GM12878 (cell line): ENCODE results near the gene ZSCAN18. TPM values are rescaled to one million over a fixed set of nuclear protein-coding genes. Genes with fewer than 3 reads are reported as not detected.

Experiments
- ATAC-seq: fragments of 200-7000 bp; cut with Tn5 transposase; 3 replicates; pipeline ENCODE4 v1.9.1; 2020; ENCODE audit warnings: mild to moderate bottlenecking, moderate library complexity
- BruUV-seq: library from RNA; stranded (reverse); fragments of 400-500 nt; replicated peaks from 2 replicates; lab custom pipeline; 2021; lab: Mats Ljungman, UMichigan
- CTCF ChIA-PET: fragments of 300-600 bp; sonication (Branson Sonifier 250); formaldehyde crosslinking; extraction: SDS; loops from one replicate; lab custom pipeline; 2021; ENCODE audit warnings: inconsistent platforms; lab: Yijun Ruan, JAX
- POLR2A ChIA-PET: fragments of 350-600 bp; formaldehyde crosslinking; extraction: SDS; loops from one replicate; lab custom pipeline; 2021; ENCODE audit warnings: inconsistent platforms; lab: Charles Lee
- RAD21 ChIA-PET: fragments of 300-600 bp; sonication (Branson Sonifier 250); formaldehyde crosslinking; loops from one replicate; lab custom pipeline; 2023; ENCODE audit warnings: antibody characterized with exemption; ENCODE audit not compliant: unreplicated experiment; lab: Charles Lee
- SMC1A ChIA-PET: fragments of 300-600 bp; sonication (Branson Sonifier 250); formaldehyde crosslinking; loops from one replicate; lab custom pipeline; 2023; ENCODE audit not compliant: unreplicated experiment, uncharacterized antibody; lab: Charles Lee
- DNase-seq: peaks from one replicate; pipeline ENCODE4 v3.0.0-alpha.2; 2011; ENCODE audit warnings: low read depth, low spot score
- FAIRE-seq: peaks from 3 replicates; lab custom pipeline; 2011; peaks lifted over from hg19 to GRCh38; lab: Jason Lieb, UNC
- H2AFZ ChIP-seq: 2 replicates; pipeline ENCODE4 v1.6.0; 2011; ENCODE audit warnings: low read depth, low read length, control low read depth; ENCODE audit not compliant: control insufficient read depth
- H3K27ac ChIP-seq: 2 replicates; pipeline ENCODE4 v1.5.1; 2011; ENCODE audit warnings: control low read depth; ENCODE audit not compliant: control insufficient read depth, insufficient read depth
- H3K27me3 ChIP-seq, 2 experiments: replicated peaks in 1 of 2; 2 replicates each; pipeline versions ENCODE4 v1.6.0 to v1.6.1; 2011; ENCODE audit warnings: low read length in 1 of 2; ENCODE audit not compliant: control insufficient read depth in 2 of 2, insufficient read depth in 2 of 2
- H3K36me3 ChIP-seq, 2 experiments: 2 replicates each; pipeline ENCODE4 v1.5.1; 2011; ENCODE audit warnings: low read length in 1 of 2; ENCODE audit not compliant: control insufficient read depth in 2 of 2, insufficient read depth in 2 of 2
- H3K4me1 ChIP-seq: 2 replicates; pipeline ENCODE4 v1.6.1; 2011; ENCODE audit warnings: mild to moderate bottlenecking, low read length, moderate library complexity, mixed read lengths; ENCODE audit not compliant: control insufficient read depth, insufficient read depth
- H3K4me2 ChIP-seq: 2 replicates; pipeline ENCODE4 v1.6.0; 2011; ENCODE audit warnings: control low read depth; ENCODE audit not compliant: control insufficient read depth, insufficient read depth
- H3K4me3 ChIP-seq: fragments of 200-600 bp; sonication (generic); 2 replicates; pipeline ENCODE4 v1.5.1; 2016
- H3K79me2 ChIP-seq: 2 replicates; pipeline ENCODE4 v1.6.0; 2011; ENCODE audit warnings: low read length; ENCODE audit not compliant: control insufficient read depth, insufficient read depth
- H3K9ac ChIP-seq: 2 replicates; pipeline ENCODE4 v1.8.0; 2011; ENCODE audit warnings: low read length, control low read depth, mixed read lengths; ENCODE audit not compliant: control insufficient read depth, insufficient read depth
- H3K9me3 ChIP-seq: replicated peaks from 3 replicates; pipeline ENCODE4 v1.5.1; 2011; ENCODE audit warnings: mild to moderate bottlenecking, low read length; ENCODE audit not compliant: control insufficient read depth, insufficient read depth
- H4K20me1 ChIP-seq: 2 replicates; pipeline ENCODE4 v1.6.0; 2011; ENCODE audit not compliant: control insufficient read depth, insufficient read depth
- CBX3 ChIP-seq: fragments of 200-600 bp; sonication (generic); IDR thresholded peaks from 2 replicates; pipeline ENCODE4 v1.6.1; 2016; ENCODE audit warnings: low read depth, borderline replicate concordance
- CHD1 ChIP-seq: IDR thresholded peaks from 2 replicates; pipeline ENCODE4 v1.6.1; 2012; ENCODE audit warnings: low read depth, low read length, improper control_type of control experiment
- ETV6 ChIP-seq, 2 experiments: fragments of 450-650 bp in 1 of 2; IDR thresholded peaks in 1 of 2; conservative IDR thresholded peaks in 1 of 2; 2 replicates each; pipeline ENCODE4 v1.6.1; 2014; ENCODE audit warnings: antibody characterized with exemption in 1 of 2, borderline replicate concordance in 1 of 2, low read depth in 1 of 2, mild to moderate bottlenecking in 1 of 2, moderate library complexity in 1 of 2
- NFIC ChIP-seq: IDR thresholded peaks from 2 replicates; pipeline ENCODE4 v1.6.1; 2012; ENCODE audit warnings: low read depth, mild to moderate bottlenecking, inconsistent platforms, low read length, moderate library complexity
- NR2C2 ChIP-seq: IDR thresholded peaks from 2 replicates; pipeline ENCODE4 v1.6.1; 2011; ENCODE audit warnings: borderline replicate concordance, low read depth; ENCODE audit not compliant: control insufficient read depth, insufficient read length
- POU2F2 ChIP-seq: IDR thresholded peaks from 3 replicates; pipeline ENCODE4 v1.6.1; 2011; ENCODE audit warnings: low read depth, mild to moderate bottlenecking, low read length, borderline replicate concordance
- RFX5 ChIP-seq: IDR thresholded peaks from 2 replicates; pipeline ENCODE4 v1.6.1; 2011; ENCODE audit warnings: low read depth, low read length, improper control_type of control experiment
- SP1 ChIP-seq: IDR thresholded peaks from one replicate; pipeline ENCODE4 v1.6.1; 2011; ENCODE audit warnings: low read depth, low read length
- SUPT20H ChIP-seq: IDR thresholded peaks from 2 replicates; pipeline ENCODE4 v1.6.1; 2011; ENCODE audit warnings: low read depth, mild to moderate bottlenecking, low read length, moderate library complexity, borderline replicate concordance; ENCODE audit not compliant: control insufficient read depth
- TAF1 ChIP-seq: IDR thresholded peaks from 2 replicates; pipeline ENCODE4 v1.6.1; 2011; ENCODE audit warnings: mild to moderate bottlenecking, low read depth, low read length, borderline replicate concordance
- ZNF274 ChIP-seq: IDR thresholded peaks from one replicate; pipeline ENCODE4 v1.8.0; 2011; ENCODE audit not compliant: insufficient read length, insufficient read depth
- ZNF687 ChIP-seq: fragments of 450-650 bp; IDR thresholded peaks from 2 replicates; pipeline ENCODE4 v1.6.1; 2017; ENCODE audit warnings: mild to moderate bottlenecking, moderate library complexity
- WGBS: methylation state at CpG from one replicate; pipeline ENCODE4 v1.1.6; 2016; ENCODE audit warnings: low lambda C conversion rate; ENCODE audit not compliant: insufficient replicate concordance, insufficient coverage; ENCODE audit errors: missing lambda C conversion rate; 5-methylcytosine and 5-hydroxymethylcytosine counted together
- in situ Hi-C: fragments of 300-500 bp; cut with MboI; formaldehyde crosslinking; loops from 9 replicates; pipeline ENCODE4 v1.14.3; 2018; ENCODE audit warnings: mixed read lengths
- intact Hi-C: fragments of 100-400 bp; cut with micrococcal nuclease; formaldehyde crosslinking; loops from one replicate; pipeline ENCODE4 v1.14.2; 2022; ENCODE audit not compliant: unreplicated experiment
- polyA plus RNA-seq, 11 experiments: library from polyadenylated mRNA; depleted of rRNA in 4 of 11; unstranded in 6 of 11; stranded (reverse) in 5 of 11; fragments of >200 nt; fragmentation: Nextera tagmentation in 4 of 11; fragmentation: Illumina TruSeq in 1 of 11; extraction: Ambion mirVana in 4 of 11; extraction: Trizol in 1 of 11; gene quantifications; 1 replicate in 1 of 11; 2 replicates in 10 of 11; pipeline versions ENCODE4 v1.2.1 to v1.2.3, GENCODE V29; 2011 to 2016; ENCODE audit warnings: inconsistent platforms in 2 of 11, missing spikeins in 2 of 11, low read depth in 1 of 11
- total RNA-seq, 4 experiments: library from RNA; depleted of rRNA in 3 of 4; stranded (reverse); fragments of >200 nt in 3 of 4; fragmentation: Illumina TruSeq in 1 of 4; extraction: Trizol in 1 of 4; gene quantifications; 2 replicates each; pipeline versions ENCODE4 v1.2.1 to v1.2.3, GENCODE V29; 2013 to 2021

ZSCAN18 gene
- total and polyA plus RNA-seq, 10 of the 15 experiments (the other 5 are each of a cell fraction or from before 2014, with no cell fraction given), result 0.64 TPM; not detected in 8

GRCh38 chr19:58107778-58108545 is 9.9 kb upstream of the ZSCAN18 start:
- TF ChIP-seq ZNF274 (peak; percentile 79), NFIC (no peak), TAF1 (no peak), NR2C2 (no peak), SUPT20H (no peak)
- TF ChIP-seq, all 136 proteins: peak for 1
- Histone ChIP-seq H3K4me2 (no peak overlapping the region), H4K20me1 (no peaks in the 10 kb centered on the region), H3K9ac (no peak overlapping the region), H3K9me3 (peaks cover 8% of the 10 kb centered on the region), H3K36me3 (no peaks in the 10 kb centered on the region), H3K27me3 (no peaks in the 10 kb centered on the region), H3K4me1 (no peaks in the 10 kb centered on the region), H3K4me3 (no peak overlapping the region), H2AFZ (no peak overlapping the region), H3K79me2 (no peaks in the 10 kb centered on the region), H3K27ac (no peak overlapping the region)
- FAIRE-seq (no peak), DNase-seq (no peak), ATAC-seq (no peak)
- WGBS, result 53% methylated on average over 7 of the region's 7 CpGs
- SMC1A ChIA-PET, result no interaction called here
- in situ Hi-C loops (no loop called here), intact Hi-C loops (no loop called here)
- POLR2A ChIA-PET, result no interaction called here
- no TSS peak for BruUV-seq
- RAD21 ChIA-PET, result no interaction called here
- CTCF ChIA-PET, result no interaction called here

- Histone ChIP-seq H3K9me3 (peaks cover 13% of the 10 kb centered on the region; the same call in 2 of the 3 replicates), H3K27ac (no peak overlapping the region), H3K4me3 (no peak overlapping the region), H3K27me3 (no peaks in the 10 kb centered on the region), H2AFZ (peak overlapping the region; percentile 39; the same call in 1 of the 2 replicates), H3K79me2 (no peaks in the 10 kb centered on the region), H3K36me3 (no peaks in the 10 kb centered on the region), H3K4me1 (no peaks in the 10 kb centered on the region), H3K9ac (no peak overlapping the region), H3K4me2 (peak overlapping the region; percentile 17; the same call in 1 of the 2 replicates), H4K20me1 (no peaks in the 10 kb centered on the region)
- ChIA-PET CTCF (no interaction called here), SMC1A (no interaction called here), RAD21 (no interaction called here), POLR2A (no interaction called here)
- no peak for ATAC-seq
- WGBS, result 26% methylated on average over 2 of the region's 2 CpGs
- BruUV-seq, result no TSS peak
- DNase-seq, result no peak
- intact Hi-C loops, result no loop called here
- in situ Hi-C loops, result no loop called here
- no peak for FAIRE-seq
- TF ChIP-seq CBX3 (no peak), CHD1 (no peak), ETV6 (conservative IDR thresholded peaks at IDR 0.05 in 1 of 2, IDR thresholded peaks at IDR 0.05 in 1 of 2; ENCODE audit: borderline replicate concordance in 1 of 2, low read depth in 1 of 2) (no peak), ZNF687 (no peak), RFX5 (no peak), POU2F2 (no peak), SP1 (no peak)
These were observed 609 bp upstream of the ZSCAN18 start for GRCh38 chr19:58098682-58098998.
